Liver (tissue), 9 donors: ENCODE results near the gene RGS7. TPM values are rescaled to one million over a fixed set of nuclear protein-coding genes. Genes with fewer than 3 reads are reported as not detected.

Experiments used
- DNase-seq: peaks from one replicate; pipeline ENCODE4 v3.0.0-alpha.2; 2017; ENCODE audit warnings: low spot score
- H3K27ac ChIP-seq, 2 donors: one replicate each; pipeline ENCODE4 v1.7.0; 2013; ENCODE audit warnings: inconsistent platforms in 2 of 2, low read length in 2 of 2, control low read depth in 1 of 2, low read depth in 1 of 2, mild to moderate bottlenecking in 1 of 2
- H3K27me3 ChIP-seq, 4 donors: one replicate each; pipeline versions ENCODE4 v1.6.1 to v1.7.0; 2013; ENCODE audit warnings: low read length in 3 of 4, inconsistent platforms in 1 of 4, mild to moderate bottlenecking in 1 of 4, moderate library complexity in 1 of 4; ENCODE audit not compliant: control insufficient read depth in 4 of 4, insufficient read depth in 4 of 4
- H3K36me3 ChIP-seq, 4 donors: one replicate each; pipeline versions ENCODE4 v1.6.1 to v1.7.0; 2013; ENCODE audit warnings: low read length in 3 of 4, mild to moderate bottlenecking in 3 of 4, low read depth in 1 of 4, moderate library complexity in 1 of 4; ENCODE audit not compliant: control insufficient read depth in 4 of 4, insufficient read depth in 3 of 4
- H3K4me1 ChIP-seq, 4 donors: one replicate each; pipeline versions ENCODE4 v1.6.1 to v1.7.0; 2013; ENCODE audit warnings: low read length in 3 of 4, mild to moderate bottlenecking in 3 of 4, moderate library complexity in 1 of 4; ENCODE audit not compliant: control insufficient read depth in 4 of 4, insufficient read depth in 4 of 4
- H3K4me3 ChIP-seq, 3 donors: one replicate each; pipeline versions ENCODE4 v1.6.1 to v1.7.0; 2013; ENCODE audit warnings: low read length in 3 of 3, control low read depth in 1 of 3, low read depth in 1 of 3, mild to moderate bottlenecking in 1 of 3
- H3K9ac ChIP-seq, 2 donors: one replicate each; pipeline ENCODE4 v1.7.0; 2013; ENCODE audit warnings: low read length in 2 of 2, mild to moderate bottlenecking in 2 of 2, moderate library complexity in 2 of 2, control low read depth in 1 of 2, low read depth in 1 of 2
- H3K9me3 ChIP-seq, 4 donors: one replicate each; pipeline versions ENCODE4 v1.6.1 to v1.7.0; 2013; ENCODE audit warnings: low read length in 3 of 4; ENCODE audit not compliant: control insufficient read depth in 4 of 4
- EGR1 ChIP-seq, 2 donors: IDR thresholded peaks; 2 replicates each; pipeline ENCODE4 v1.6.1; 2016 to 2018; ENCODE audit warnings: antibody characterized with exemption in 2 of 2, low read depth in 2 of 2
- FOXA1 ChIP-seq: IDR thresholded peaks from 2 replicates; pipeline ENCODE4 v1.6.1; 2016; ENCODE audit warnings: antibody characterized with exemption
- FOXA2 ChIP-seq: IDR thresholded peaks from 2 replicates; pipeline ENCODE4 v1.6.1; 2016; ENCODE audit warnings: antibody characterized with exemption
- GABPA ChIP-seq, 2 donors: IDR thresholded peaks in 1 of 2; conservative IDR thresholded peaks in 1 of 2; 2 replicates each; pipeline ENCODE4 v1.6.1; 2016; ENCODE audit warnings: antibody characterized with exemption in 2 of 2, mild to moderate bottlenecking in 1 of 2, moderate library complexity in 1 of 2
- HNF4A ChIP-seq, 2 donors: conservative IDR thresholded peaks; 2 replicates each; pipeline ENCODE4 v1.6.1; 2016; ENCODE audit warnings: antibody characterized with exemption in 2 of 2, mild to moderate bottlenecking in 2 of 2
- JUND ChIP-seq, 2 donors: IDR thresholded peaks; 2 replicates each; pipeline ENCODE4 v1.6.1; 2016; ENCODE audit warnings: antibody characterized with exemption in 2 of 2
- NR2F2 ChIP-seq: IDR thresholded peaks from 2 replicates; pipeline ENCODE4 v1.6.1; 2016; ENCODE audit warnings: antibody characterized with exemption
- RAD21 ChIP-seq, 2 donors: IDR thresholded peaks; 2 replicates each; pipeline ENCODE4 v1.6.1; 2016; ENCODE audit warnings: antibody characterized with exemption in 2 of 2, mild to moderate bottlenecking in 2 of 2
- RXRA ChIP-seq, 2 donors: IDR thresholded peaks; 2 replicates each; pipeline ENCODE4 v1.6.1; 2017 to 2018; ENCODE audit warnings: antibody characterized with exemption in 2 of 2, mild to moderate bottlenecking in 1 of 2
- SP1 ChIP-seq: IDR thresholded peaks from 2 replicates; pipeline ENCODE4 v1.6.1; 2018; ENCODE audit warnings: antibody characterized with exemption, mild to moderate bottlenecking
- TAF1 ChIP-seq: conservative IDR thresholded peaks from 2 replicates; pipeline ENCODE4 v1.6.1; 2016; ENCODE audit warnings: antibody characterized with exemption, mild to moderate bottlenecking
- YY1 ChIP-seq: IDR thresholded peaks from 2 replicates; pipeline ENCODE4 v1.6.1; 2016; ENCODE audit warnings: antibody characterized with exemption, mild to moderate bottlenecking
- WGBS: extraction: QIAGEN DNeasy Blood & Tissue Kit; methylation state at CpG from one replicate; pipeline ENCODE4 v1.1.7; 2013; 5-methylcytosine and 5-hydroxymethylcytosine counted together
- polyA plus RNA-seq, 2 donors: library from polyadenylated mRNA; stranded (reverse) in 1 of 2; unstranded in 1 of 2; fragments of 200-250 nt in 1 of 2; fragments of >200 nt in 1 of 2; fragmentation: Nextera tagmentation in 1 of 2; extraction: Ambion mirVana in 1 of 2; gene quantifications; one replicate each; pipeline versions ENCODE4 v1.2.1 to v1.2.3, GENCODE V29; 2013 to 2015
- total RNA-seq, 2 donors: library from RNA; depleted of rRNA; stranded (reverse); fragments of >200 nt; gene quantifications; one replicate each; pipeline ENCODE4 v1.2.3, GENCODE V29; 2014
- TF ChIP-seq, protein P1 (sequence below): fragments of 150-350 bp; IDR thresholded peaks from 2 replicates; pipeline ENCODE4 v1.5.1; 2017; ENCODE audit warnings: improper control_type of control experiment, low read depth, low read length; ENCODE audit not compliant: missing input control
- TF ChIP-seq, protein P2 (sequence below): IDR thresholded peaks from 2 replicates; pipeline ENCODE4 v1.6.1; 2016; ENCODE audit warnings: antibody characterized with exemption
- TF ChIP-seq, protein P3 (sequence below): IDR thresholded peaks from 2 replicates; pipeline ENCODE4 v1.6.1; 2016; ENCODE audit warnings: antibody characterized with exemption, mild to moderate bottlenecking
- TF ChIP-seq, protein P4 (sequence below): IDR thresholded peaks from 2 replicates; pipeline ENCODE4 v1.6.1; 2016; ENCODE audit warnings: antibody characterized with exemption
- TF ChIP-seq, protein P5 (sequence below): IDR thresholded peaks from 2 replicates; pipeline ENCODE4 v1.6.1; 2016; ENCODE audit warnings: antibody characterized with exemption
- donor health status: healthy.
- donor health status: healthy.
- donor health status: healthy.
- donor health status: healthy.
- donor health status: healthy.

Gene RGS7
- total and polyA plus RNA-seq, 4 donors, result 0.05 to 0.18 TPM; not detected in 2

DNA sequence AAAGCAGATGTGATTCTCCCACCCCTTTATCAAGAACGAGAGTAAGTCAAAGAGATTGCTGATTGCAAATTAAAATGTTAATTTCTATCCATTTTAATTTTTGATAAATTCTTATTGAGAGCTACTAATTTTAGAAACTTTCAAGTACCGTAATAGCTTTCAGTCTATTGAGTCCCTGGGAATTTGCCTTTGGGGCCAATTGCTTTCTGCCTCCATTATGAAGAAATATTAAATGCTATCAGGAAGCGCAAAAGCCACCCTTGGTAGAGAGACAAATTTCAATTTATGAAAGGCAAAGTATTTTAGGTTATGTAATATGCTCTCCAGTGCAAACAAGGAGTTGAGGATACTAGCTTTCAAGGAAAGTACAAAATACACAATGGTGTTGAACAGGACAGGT lies 332.2 kb downstream of the RGS7 start:
- Histone ChIP-seq H3K9me3 (no peaks in the 10 kb centered on the region), H3K4me3 (no peak overlapping the region), H3K4me1 (no peaks in the 10 kb centered on the region), H3K27me3 (peaks cover 0 to 5% (median 0%) of the 10 kb centered on the region in 4 donors), H3K27ac (no peak overlapping the region), H3K36me3 (no peaks in the 10 kb centered on the region), H3K9ac (no peak overlapping the region)
- no peak for DNase-seq
- no peak for TF ChIP-seq TAF1
- no peak for TF ChIP-seq FOXA2
- TF ChIP-seq JUND (IDR thresholded peaks at IDR 0.05), result no peak
- no peak for TF ChIP-seq HNF4A (conservative IDR thresholded peaks at IDR 0.05)
- no peak for TF ChIP-seq YY1
- no peak for TF ChIP-seq EGR1 (IDR thresholded peaks at IDR 0.05; ENCODE audit: low read depth in 2 of 2)
- TF ChIP-seq SP1, result no peak
- TF ChIP-seq, protein P1, sequence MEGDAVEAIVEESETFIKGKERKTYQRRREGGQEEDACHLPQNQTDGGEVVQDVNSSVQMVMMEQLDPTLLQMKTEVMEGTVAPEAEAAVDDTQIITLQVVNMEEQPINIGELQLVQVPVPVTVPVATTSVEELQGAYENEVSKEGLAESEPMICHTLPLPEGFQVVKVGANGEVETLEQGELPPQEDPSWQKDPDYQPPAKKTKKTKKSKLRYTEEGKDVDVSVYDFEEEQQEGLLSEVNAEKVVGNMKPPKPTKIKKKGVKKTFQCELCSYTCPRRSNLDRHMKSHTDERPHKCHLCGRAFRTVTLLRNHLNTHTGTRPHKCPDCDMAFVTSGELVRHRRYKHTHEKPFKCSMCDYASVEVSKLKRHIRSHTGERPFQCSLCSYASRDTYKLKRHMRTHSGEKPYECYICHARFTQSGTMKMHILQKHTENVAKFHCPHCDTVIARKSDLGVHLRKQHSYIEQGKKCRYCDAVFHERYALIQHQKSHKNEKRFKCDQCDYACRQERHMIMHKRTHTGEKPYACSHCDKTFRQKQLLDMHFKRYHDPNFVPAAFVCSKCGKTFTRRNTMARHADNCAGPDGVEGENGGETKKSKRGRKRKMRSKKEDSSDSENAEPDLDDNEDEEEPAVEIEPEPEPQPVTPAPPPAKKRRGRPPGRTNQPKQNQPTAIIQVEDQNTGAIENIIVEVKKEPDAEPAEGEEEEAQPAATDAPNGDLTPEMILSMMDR, result no peak
- TF ChIP-seq RAD21 (IDR thresholded peaks at IDR 0.05), result no peak
- TF ChIP-seq, protein P2, sequence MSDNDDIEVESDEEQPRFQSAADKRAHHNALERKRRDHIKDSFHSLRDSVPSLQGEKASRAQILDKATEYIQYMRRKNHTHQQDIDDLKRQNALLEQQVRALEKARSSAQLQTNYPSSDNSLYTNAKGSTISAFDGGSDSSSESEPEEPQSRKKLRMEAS, result no peak
- no peak for TF ChIP-seq RXRA (IDR thresholded peaks at IDR 0.05)
- TF ChIP-seq GABPA (IDR thresholded peaks at IDR 0.05 in 1 of 2, conservative IDR thresholded peaks at IDR 0.05 in 1 of 2), result no peak
- TF ChIP-seq FOXA1, result no peak
- TF ChIP-seq, protein P3, sequence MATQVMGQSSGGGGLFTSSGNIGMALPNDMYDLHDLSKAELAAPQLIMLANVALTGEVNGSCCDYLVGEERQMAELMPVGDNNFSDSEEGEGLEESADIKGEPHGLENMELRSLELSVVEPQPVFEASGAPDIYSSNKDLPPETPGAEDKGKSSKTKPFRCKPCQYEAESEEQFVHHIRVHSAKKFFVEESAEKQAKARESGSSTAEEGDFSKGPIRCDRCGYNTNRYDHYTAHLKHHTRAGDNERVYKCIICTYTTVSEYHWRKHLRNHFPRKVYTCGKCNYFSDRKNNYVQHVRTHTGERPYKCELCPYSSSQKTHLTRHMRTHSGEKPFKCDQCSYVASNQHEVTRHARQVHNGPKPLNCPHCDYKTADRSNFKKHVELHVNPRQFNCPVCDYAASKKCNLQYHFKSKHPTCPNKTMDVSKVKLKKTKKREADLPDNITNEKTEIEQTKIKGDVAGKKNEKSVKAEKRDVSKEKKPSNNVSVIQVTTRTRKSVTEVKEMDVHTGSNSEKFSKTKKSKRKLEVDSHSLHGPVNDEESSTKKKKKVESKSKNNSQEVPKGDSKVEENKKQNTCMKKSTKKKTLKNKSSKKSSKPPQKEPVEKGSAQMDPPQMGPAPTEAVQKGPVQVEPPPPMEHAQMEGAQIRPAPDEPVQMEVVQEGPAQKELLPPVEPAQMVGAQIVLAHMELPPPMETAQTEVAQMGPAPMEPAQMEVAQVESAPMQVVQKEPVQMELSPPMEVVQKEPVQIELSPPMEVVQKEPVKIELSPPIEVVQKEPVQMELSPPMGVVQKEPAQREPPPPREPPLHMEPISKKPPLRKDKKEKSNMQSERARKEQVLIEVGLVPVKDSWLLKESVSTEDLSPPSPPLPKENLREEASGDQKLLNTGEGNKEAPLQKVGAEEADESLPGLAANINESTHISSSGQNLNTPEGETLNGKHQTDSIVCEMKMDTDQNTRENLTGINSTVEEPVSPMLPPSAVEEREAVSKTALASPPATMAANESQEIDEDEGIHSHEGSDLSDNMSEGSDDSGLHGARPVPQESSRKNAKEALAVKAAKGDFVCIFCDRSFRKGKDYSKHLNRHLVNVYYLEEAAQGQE, result no peak
- TF ChIP-seq, protein P4, sequence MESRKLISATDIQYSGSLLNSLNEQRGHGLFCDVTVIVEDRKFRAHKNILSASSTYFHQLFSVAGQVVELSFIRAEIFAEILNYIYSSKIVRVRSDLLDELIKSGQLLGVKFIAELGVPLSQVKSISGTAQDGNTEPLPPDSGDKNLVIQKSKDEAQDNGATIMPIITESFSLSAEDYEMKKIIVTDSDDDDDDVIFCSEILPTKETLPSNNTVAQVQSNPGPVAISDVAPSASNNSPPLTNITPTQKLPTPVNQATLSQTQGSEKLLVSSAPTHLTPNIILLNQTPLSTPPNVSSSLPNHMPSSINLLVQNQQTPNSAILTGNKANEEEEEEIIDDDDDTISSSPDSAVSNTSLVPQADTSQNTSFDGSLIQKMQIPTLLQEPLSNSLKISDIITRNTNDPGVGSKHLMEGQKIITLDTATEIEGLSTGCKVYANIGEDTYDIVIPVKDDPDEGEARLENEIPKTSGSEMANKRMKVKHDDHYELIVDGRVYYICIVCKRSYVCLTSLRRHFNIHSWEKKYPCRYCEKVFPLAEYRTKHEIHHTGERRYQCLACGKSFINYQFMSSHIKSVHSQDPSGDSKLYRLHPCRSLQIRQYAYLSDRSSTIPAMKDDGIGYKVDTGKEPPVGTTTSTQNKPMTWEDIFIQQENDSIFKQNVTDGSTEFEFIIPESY, result no peak
- TF ChIP-seq, protein P5, sequence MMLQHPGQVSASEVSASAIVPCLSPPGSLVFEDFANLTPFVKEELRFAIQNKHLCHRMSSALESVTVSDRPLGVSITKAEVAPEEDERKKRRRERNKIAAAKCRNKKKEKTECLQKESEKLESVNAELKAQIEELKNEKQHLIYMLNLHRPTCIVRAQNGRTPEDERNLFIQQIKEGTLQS, result no peak
- no peak for TF ChIP-seq NR2F2
- WGBS, result 64% methylated on average over 3 of the region's 3 CpGs

DNA sequence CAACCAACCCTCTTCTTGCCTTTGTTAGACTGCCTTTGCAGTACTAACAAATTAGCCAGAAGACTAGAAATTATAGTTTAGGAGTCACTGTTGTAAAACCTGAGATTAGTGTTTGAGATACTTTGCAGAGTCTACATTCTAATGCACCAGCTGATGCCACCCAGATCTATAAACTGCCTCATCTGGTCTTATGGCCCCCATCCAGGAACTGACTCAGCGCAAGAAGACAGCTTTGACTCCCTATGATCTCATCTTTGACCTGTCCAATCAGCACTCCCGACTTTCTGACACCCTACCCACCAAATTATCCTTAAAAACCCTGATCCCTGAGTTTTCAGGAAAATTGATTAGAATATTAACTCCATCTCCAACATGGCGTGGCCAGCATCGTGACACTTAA lies 334.6 kb downstream of the RGS7 start:
- peaks cover 0 to 5% (median 0%) of the 10 kb centered on the region in 4 donors for H3K27me3 ChIP-seq
- no peaks in the 10 kb centered on the region for H3K4me1 ChIP-seq
- H3K9ac ChIP-seq, result no peak overlapping the region
- H3K4me3 ChIP-seq, result no peak overlapping the region
- H3K27ac ChIP-seq, result no peak overlapping the region
- no peaks in the 10 kb centered on the region for H3K36me3 ChIP-seq
- no peak for TF ChIP-seq GABPA (IDR thresholded peaks at IDR 0.05 in 1 of 2, conservative IDR thresholded peaks at IDR 0.05 in 1 of 2)
- no peak for TF ChIP-seq SP1
- WGBS, result 76% methylated on average over 4 of the region's 4 CpGs
- no peak for DNase-seq
- peaks cover 0 to 4% (median 2%) of the 10 kb centered on the region in 4 donors for H3K9me3 ChIP-seq
